K562 (cell line): ENCODE data around the gene RHOF. TPM values are rescaled to one million over a fixed set of nuclear protein-coding genes. Genes with fewer than 3 reads are reported as not detected.

ENCODE experiments used
- BRD9 ChIP-seq: fragments of 450-650 bp; IDR thresholded peaks from 2 replicates; pipeline ENCODE4 v1.6.1; 2018; ENCODE audit warnings: low read depth; ENCODE audit not compliant: partially characterized antibody
- ETS2 ChIP-seq: IDR thresholded peaks from 2 replicates; pipeline ENCODE4 v1.6.1; 2016; ENCODE audit warnings: borderline replicate concordance, missing genetic modification characterization, mild to moderate bottlenecking, moderate library complexity, missing compliant biosample characterization; ENCODE audit not compliant: poor library complexity, severe bottlenecking
- MECOM ChIP-seq: fragments of 250-450 bp; sonication (Bioruptor Pico); IDR thresholded peaks from 2 replicates; pipeline ENCODE4 v1.8.0; 2022; ENCODE audit warnings: inconsistent platforms
- PATZ1 ChIP-seq: fragments of 250-450 bp; sonication (Bioruptor Pico); IDR thresholded peaks from 2 replicates; pipeline ENCODE4 v1.5.0; 2020; ENCODE audit warnings: mild to moderate bottlenecking, borderline replicate concordance
- STAT5B ChIP-seq: fragments of 250-450 bp; sonication (Bioruptor Pico); IDR thresholded peaks from 2 replicates; pipeline ENCODE4 v1.8.0; 2021; ENCODE audit warnings: mild to moderate bottlenecking, inconsistent platforms
- ZNF224 ChIP-seq: sonication (generic); formaldehyde crosslinking; IDR thresholded peaks from 2 replicates; pipeline ENCODE4 v1.8.0; 2022; ENCODE audit warnings: mild to moderate bottlenecking, missing genetic modification reagents
- ZNF232 ChIP-seq: sonication (generic); formaldehyde crosslinking; IDR thresholded peaks from 2 replicates; pipeline ENCODE4 v1.8.0; 2022; ENCODE audit warnings: mild to moderate bottlenecking, missing genetic modification reagents
- polyA plus RNA-seq, 8 experiments: library from polyadenylated mRNA; depleted of rRNA in 4 of 8; stranded (reverse) in 5 of 8; unstranded in 3 of 8; fragments of >200 nt; fragmentation: Nextera tagmentation in 2 of 8; fragmentation: Illumina TruSeq in 1 of 8; extraction: Ambion mirVana in 2 of 8; extraction: Trizol in 1 of 8; gene quantifications; 2 replicates each; pipeline versions ENCODE4 v1.2.1 to v1.2.3, GENCODE V29; 2011 to 2014; ENCODE audit warnings: inconsistent platforms in 1 of 8, missing spikeins in 1 of 8
- total RNA-seq, 7 experiments: library from RNA; depleted of rRNA in 6 of 7; stranded (reverse); fragments of >200 nt in 6 of 7; fragmentation: Illumina TruSeq in 2 of 7; extraction: Trizol in 2 of 7; gene quantifications; 2 replicates each; pipeline versions ENCODE4 v1.2.1 to v1.2.3, GENCODE V29; 2011 to 2021; ENCODE audit warnings: low replicate concordance in 1 of 7
- TF ChIP-seq, protein P1 (sequence below): sonication (generic); IDR thresholded peaks from 2 replicates; pipeline ENCODE4 v1.6.1; 2016
- TF ChIP-seq, protein P2 (sequence below): fragments of 450-650 bp; formaldehyde crosslinking; IDR thresholded peaks from 2 replicates; pipeline ENCODE4 v1.4.0; 2022; ENCODE audit warnings: mild to moderate bottlenecking, moderate library complexity

Gene RHOF
- total and polyA plus RNA-seq, 9 of the 15 experiments (the other 6 are each of a cell fraction or from before 2014, with no cell fraction given), result 0.13 to 10.1 (median 4.0) TPM

- TF ChIP-seq, protein P1, sequence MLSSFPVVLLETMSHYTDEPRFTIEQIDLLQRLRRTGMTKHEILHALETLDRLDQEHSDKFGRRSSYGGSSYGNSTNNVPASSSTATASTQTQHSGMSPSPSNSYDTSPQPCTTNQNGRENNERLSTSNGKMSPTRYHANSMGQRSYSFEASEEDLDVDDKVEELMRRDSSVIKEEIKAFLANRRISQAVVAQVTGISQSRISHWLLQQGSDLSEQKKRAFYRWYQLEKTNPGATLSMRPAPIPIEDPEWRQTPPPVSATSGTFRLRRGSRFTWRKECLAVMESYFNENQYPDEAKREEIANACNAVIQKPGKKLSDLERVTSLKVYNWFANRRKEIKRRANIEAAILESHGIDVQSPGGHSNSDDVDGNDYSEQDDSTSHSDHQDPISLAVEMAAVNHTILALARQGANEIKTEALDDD, result 0 out of 2 replicates have a peak, but pooled peaks have one; percentile 14
- TF ChIP-seq ZNF224 (CRISPR knock-in tag) (no peak), BRD9 (no peak), STAT5B (CRISPR knock-in tag) (no peak), ZNF232 (CRISPR knock-in tag) (no peak), PATZ1 (CRISPR knock-in tag) (no peak), ETS2 (tag) (no peak), MECOM (CRISPR knock-in tag) (0 out of 2 replicates have a peak, but pooled peaks have one; percentile 30)
- TF ChIP-seq, protein P2, sequence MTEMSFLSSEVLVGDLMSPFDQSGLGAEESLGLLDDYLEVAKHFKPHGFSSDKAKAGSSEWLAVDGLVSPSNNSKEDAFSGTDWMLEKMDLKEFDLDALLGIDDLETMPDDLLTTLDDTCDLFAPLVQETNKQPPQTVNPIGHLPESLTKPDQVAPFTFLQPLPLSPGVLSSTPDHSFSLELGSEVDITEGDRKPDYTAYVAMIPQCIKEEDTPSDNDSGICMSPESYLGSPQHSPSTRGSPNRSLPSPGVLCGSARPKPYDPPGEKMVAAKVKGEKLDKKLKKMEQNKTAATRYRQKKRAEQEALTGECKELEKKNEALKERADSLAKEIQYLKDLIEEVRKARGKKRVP (CRISPR knock-in tag), result no peak
Measured at GRCh38 chr12:121741743-121742142, 51.7 kb downstream of the RHOF start (continued).
